ENCODE measurements around the gene WNK3.

DNA sequence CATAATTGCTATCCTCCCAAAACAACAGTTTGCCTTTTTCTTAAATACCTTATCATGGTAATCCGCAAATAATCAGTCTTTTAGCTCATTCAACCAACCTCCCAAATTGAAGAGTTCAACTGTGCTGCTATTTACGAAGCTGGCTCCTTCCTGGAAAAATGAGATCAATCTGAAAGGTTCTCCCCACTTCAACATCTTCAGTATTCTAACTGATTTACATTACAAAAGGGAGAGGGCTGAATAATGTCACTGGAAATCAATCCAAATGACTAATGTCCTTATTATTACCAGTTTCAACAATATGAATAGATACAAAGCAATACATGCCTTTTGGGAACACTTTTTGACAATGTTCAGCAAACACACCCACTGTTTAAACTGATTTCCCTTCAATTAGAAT lies 86.2 kb downstream of the WNK3 start:
- TF ChIP-seq EZH2 (IDR thresholded peaks at IDR 0.05) = no peak
- TF ChIP-seq, protein P1, sequence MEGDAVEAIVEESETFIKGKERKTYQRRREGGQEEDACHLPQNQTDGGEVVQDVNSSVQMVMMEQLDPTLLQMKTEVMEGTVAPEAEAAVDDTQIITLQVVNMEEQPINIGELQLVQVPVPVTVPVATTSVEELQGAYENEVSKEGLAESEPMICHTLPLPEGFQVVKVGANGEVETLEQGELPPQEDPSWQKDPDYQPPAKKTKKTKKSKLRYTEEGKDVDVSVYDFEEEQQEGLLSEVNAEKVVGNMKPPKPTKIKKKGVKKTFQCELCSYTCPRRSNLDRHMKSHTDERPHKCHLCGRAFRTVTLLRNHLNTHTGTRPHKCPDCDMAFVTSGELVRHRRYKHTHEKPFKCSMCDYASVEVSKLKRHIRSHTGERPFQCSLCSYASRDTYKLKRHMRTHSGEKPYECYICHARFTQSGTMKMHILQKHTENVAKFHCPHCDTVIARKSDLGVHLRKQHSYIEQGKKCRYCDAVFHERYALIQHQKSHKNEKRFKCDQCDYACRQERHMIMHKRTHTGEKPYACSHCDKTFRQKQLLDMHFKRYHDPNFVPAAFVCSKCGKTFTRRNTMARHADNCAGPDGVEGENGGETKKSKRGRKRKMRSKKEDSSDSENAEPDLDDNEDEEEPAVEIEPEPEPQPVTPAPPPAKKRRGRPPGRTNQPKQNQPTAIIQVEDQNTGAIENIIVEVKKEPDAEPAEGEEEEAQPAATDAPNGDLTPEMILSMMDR (IDR thresholded peaks at IDR 0.05) = no peak
- no peak for TF ChIP-seq EZH2phosphoT487 (IDR thresholded peaks at IDR 0.05)
